D721Med (cell line): ENCODE data around the gene GTPBP1.
A peak's percentile ranks its signal among the peaks of the same experiment; 100 is the strongest.

Experiments used
- DNase-seq: peaks from one replicate; pipeline ENCODE4 v3.0.0; 2011; ENCODE audit warnings: low spot score; ENCODE audit not compliant: insufficient read length
- FAIRE-seq: peaks from 2 replicates; lab custom pipeline; 2011; peaks lifted over from hg19 to GRCh38; lab: Jason Lieb, UNC
- TF ChIP-seq, protein P1 (sequence below): IDR thresholded peaks from 2 replicates; pipeline ENCODE4 v1.5.1; 2012; ENCODE audit warnings: mild to moderate bottlenecking, control low read depth; ENCODE audit not compliant: insufficient read depth; ENCODE audit errors: missing control alignments

Gene GTPBP1

DNA sequence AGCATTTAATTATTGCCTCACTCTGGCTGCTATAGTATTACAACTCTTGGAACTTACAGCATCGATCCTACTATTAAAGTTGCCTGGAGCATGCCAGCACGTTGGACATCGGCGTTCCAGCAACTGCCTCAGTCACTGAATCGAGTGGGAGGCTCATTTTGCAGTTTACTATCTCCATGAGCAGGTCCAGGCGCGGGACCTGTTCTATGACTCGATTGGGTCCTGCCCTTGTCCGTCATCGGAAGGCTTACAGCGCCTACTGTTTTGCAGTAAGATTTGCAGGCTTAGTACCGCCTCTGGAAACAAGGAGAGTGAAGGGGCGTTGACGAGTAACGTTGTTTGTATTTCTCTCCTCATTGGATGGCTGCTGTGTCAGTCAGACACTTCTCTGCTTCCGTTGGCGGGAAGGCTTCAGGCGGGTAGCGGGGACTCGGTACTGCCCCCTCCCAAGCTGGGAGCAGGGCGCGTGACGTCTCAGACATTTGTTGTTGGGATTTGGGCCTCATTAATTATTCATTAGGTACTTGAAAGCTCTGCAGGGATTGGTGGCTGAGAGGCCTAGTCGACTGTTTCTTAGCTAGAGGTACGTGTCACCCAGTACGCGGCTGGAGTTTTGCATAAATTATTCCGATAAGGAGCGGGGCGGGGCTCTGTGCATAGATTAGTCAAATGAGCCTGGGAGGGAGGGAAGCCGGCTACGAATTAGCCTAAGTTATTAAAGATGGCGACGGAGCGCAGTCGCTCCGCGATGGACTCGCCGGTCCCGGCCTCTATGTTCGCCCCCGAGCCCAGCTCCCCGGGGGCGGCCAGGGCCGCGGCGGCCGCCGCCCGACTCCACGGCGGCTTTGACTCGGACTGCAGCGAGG, at the start of gene GTPBP1:
TSS of gene GTPBP1 (plus strand) at position 710 of the 866 bp plus-strand sequence. CDS start at position 722, 12 bp downstream.
- DNase-seq: peak; percentile 63
- FAIRE-seq: no peak
- TF ChIP-seq, protein P1, sequence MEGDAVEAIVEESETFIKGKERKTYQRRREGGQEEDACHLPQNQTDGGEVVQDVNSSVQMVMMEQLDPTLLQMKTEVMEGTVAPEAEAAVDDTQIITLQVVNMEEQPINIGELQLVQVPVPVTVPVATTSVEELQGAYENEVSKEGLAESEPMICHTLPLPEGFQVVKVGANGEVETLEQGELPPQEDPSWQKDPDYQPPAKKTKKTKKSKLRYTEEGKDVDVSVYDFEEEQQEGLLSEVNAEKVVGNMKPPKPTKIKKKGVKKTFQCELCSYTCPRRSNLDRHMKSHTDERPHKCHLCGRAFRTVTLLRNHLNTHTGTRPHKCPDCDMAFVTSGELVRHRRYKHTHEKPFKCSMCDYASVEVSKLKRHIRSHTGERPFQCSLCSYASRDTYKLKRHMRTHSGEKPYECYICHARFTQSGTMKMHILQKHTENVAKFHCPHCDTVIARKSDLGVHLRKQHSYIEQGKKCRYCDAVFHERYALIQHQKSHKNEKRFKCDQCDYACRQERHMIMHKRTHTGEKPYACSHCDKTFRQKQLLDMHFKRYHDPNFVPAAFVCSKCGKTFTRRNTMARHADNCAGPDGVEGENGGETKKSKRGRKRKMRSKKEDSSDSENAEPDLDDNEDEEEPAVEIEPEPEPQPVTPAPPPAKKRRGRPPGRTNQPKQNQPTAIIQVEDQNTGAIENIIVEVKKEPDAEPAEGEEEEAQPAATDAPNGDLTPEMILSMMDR: no peak

DNA sequence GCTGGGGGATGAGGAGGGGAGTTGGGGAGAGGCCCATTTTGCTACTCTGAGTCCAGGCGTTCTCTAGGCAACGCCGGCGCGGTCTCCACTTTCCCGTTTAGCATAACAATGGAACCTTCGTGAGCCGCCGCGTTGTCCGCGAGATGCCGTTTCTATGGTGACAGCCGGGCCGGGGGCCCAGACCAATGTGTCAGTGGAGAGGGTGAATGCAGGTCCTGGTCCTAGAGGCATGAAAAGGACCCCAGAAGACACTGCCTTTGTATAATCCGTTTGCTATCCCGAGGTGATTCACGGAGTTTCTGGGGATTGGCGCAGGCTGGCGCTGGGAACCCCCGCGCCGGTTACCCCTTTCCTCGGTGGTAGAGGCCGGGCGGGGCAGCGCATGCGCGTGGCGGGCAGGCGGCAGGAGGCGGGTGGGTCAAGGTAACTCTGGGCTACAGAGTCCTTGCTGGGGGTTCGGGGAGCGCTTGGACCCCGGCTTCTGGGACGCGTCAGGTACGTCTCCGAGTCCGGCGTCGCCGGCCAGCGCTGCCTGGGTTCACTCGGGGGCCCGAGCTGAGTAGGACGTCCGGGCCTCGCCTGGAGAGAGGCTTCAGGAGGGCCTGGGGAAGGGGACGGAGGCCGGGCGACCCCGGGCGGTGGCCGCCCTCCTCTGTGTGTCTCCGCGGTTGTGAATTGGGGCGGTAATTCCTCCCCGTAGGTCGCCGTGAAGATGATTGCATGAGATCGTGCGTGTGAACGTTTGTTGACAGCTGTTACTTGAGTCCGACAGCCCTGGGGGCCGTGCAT, 49.3 kb upstream of the GTPBP1 start, which contains the start of the genes CBY1 and FAM227A:
TSS of gene CBY1 (plus strand) at position 383 of the 789 bp plus-strand sequence. CDS start 11,417 bp downstream, outside the sequence.
TSS of gene FAM227A (minus strand) at position 137 of the 789 bp plus-strand sequence. CDS start 6,224 bp downstream, outside the sequence.
- DNase-seq (peak; percentile 77), FAIRE-seq (no peak)
- TF ChIP-seq, protein P1: no peak

DNA sequence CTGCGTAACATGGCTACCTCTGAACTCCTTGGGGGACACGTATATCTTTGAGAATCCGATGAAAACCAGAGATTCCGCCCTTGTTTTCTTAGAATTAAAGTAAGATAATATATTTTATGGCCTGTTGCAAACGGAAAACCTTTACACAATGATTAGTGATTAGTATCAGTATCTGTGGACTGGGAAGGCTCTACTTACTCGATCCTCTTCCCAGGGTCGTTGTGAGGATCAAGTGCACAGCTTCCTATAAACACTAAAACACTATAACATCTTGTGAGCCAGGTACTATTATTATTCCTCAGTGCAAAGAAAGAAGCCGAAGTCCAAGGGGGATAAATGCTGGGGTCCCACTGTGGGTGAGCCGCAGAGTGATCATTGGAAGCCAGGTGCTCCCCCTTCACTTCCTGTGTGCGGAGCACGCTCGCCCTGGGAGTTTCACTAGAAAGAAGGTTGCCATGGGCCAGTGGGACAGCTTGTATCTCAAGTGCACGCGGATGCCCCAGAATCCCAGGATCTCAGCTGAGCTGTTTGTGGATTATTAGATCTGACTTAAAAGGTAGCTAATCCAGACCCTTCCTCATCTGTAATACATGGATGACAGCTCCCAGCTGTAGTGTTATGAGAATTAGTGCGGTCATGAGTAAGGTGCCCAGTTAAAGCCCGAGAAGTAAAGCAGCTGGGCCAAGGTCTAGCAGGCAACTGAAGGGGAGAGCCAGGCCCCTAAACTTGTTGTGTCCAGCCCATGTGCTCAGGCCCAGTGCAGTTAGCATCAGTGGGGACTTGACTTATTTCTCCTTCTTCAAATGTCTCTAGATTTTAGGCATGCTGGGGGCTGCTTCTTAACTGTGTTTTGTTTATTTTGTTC, 48.5 kb upstream of the GTPBP1 start:
- DNase-seq (no peak), FAIRE-seq (no peak)
- TF ChIP-seq, protein P1: no peak

DNA sequence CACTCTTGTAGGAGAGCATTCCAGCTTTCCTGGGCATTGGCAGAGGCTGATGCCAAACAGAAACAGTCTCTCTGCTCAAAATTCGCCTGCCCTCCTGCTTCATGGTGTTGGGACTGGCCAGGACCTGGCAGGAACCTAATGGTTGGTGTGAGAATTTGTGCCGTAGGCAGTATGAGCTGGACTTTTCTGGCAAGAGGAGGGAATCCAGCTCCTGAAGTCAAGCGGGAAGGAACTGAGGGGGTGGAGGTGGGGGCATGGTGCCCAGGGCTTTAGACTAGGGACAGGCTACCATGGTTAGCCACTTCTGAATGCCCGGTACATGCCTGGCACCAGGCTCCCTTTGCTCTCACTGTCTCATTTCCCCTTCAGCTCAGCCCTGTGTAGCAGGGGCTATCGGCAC, 30.9 kb upstream of the GTPBP1 start:
- TF ChIP-seq, protein P1: no peak
- no peak for DNase-seq
- FAIRE-seq: no peak

DNA sequence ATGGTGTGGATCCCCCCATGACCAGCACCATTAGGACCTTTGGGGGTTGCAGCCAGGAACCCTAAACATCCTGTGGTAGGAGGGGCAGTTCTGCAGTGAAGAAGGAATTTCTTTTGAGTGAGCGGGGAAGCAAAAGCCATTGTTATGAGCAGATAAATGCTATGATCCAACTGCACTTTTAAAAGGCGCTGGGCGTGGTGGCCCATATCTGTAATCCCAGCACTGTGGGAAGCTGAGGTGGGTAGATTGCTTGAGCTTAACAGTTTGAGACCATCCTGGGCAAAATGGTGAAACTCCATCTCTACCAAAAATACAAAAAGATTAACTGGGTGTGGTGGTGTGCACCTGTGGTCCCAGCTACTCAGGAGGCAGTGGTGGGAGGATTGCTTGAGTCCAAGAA, 29.9 kb upstream of the GTPBP1 start:
- TF ChIP-seq, protein P1: no peak
- no peak for FAIRE-seq

DNA sequence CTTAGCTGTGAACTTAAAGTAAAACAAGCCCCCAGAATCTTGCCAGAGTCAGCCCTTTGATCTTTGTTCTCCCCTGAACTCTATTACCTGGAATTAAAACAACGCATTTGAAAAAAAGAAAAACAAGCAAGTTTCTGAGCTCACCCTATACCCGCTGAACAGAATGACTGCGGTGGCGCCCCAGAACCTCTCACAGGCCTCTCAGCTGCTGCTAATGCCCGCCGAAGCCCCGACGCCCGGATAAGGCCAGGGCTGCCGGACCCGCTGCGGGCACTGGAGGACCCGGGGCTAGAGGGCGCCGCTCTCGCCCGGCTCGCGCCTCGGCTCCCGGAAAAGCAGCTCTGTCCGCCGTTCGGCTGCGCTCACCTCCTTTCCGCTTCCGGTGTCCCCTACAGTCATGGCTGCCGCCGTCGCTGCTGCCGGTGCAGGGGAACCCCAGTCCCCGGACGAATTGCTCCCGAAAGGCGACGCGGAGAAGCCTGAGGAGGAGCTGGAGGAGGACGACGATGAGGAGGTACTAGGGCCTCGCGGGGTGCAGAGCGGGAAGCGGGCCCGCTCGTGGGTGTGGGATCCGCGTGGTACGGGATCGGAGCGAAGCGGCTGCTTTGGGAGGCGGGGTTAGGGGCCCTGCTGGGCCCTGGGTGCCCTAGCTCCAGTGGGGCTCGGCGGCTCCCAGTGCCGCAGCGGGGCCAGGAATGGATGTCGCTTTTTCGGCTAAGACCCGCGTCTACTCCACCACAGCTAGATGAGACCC, 24.0 kb upstream of the GTPBP1 start, which contains the start of gene TOMM22:
TSS of gene TOMM22 (plus strand) at position 376 of the 754 bp plus-strand sequence. CDS start at position 398, 22 bp downstream.
- FAIRE-seq: no peak
- DNase-seq: peak; percentile 69
- TF ChIP-seq, protein P1: peak; percentile 74

More for the DNA sequence above, 29.9 kb upstream of the GTPBP1 start:
- no peak for DNase-seq
